H9 (cell line): Measurements from ENCODE around the gene SATB2. TPM values are rescaled to one million over a fixed set of nuclear protein-coding genes. Genes with fewer than 3 reads are reported as not detected.

Experiments
- DNase-seq: peaks from one replicate; pipeline ENCODE4 v3.0.0-alpha.2; 2017
- H2AFZ ChIP-seq: one replicate; pipeline ENCODE4 v1.6.1; 2013; ENCODE audit warnings: mild to moderate bottlenecking, low read length, control low read depth, moderate library complexity
- H2AK5ac ChIP-seq: 2 replicates; pipeline ENCODE4 v1.6.1; 2013; ENCODE audit warnings: low read length, control low read depth, mixed read lengths; ENCODE audit not compliant: insufficient read length
- H2BK120ac ChIP-seq: one replicate; pipeline ENCODE4 v1.6.1; 2013; ENCODE audit warnings: low read depth, mild to moderate bottlenecking, low read length, control low read depth, inconsistent platforms; ENCODE audit not compliant: poor library complexity, severe bottlenecking
- H2BK12ac ChIP-seq: 2 replicates; pipeline ENCODE4 v1.6.1; 2013; ENCODE audit warnings: low read length, control low read depth, mixed read lengths, low read depth; ENCODE audit not compliant: insufficient read length
- H2BK15ac ChIP-seq: 2 replicates; pipeline ENCODE4 v1.6.1; 2013; ENCODE audit warnings: low read depth, low read length, control low read depth
- H2BK20ac ChIP-seq: one replicate; pipeline ENCODE4 v1.6.1; 2013; ENCODE audit warnings: low read depth, mild to moderate bottlenecking, low read length, control low read depth, inconsistent platforms; ENCODE audit not compliant: poor library complexity, severe bottlenecking
- H2BK5ac ChIP-seq: 2 replicates; pipeline ENCODE4 v1.6.1; 2013; ENCODE audit warnings: low read length, control low read depth, mixed read lengths; ENCODE audit not compliant: insufficient read length
- H3K14ac ChIP-seq: 2 replicates; pipeline ENCODE4 v1.6.1; 2013; ENCODE audit warnings: low read length, control low read depth; ENCODE audit not compliant: insufficient read depth
- H3K18ac ChIP-seq: 2 replicates; pipeline ENCODE4 v1.6.1; 2013; ENCODE audit warnings: low read depth, mild to moderate bottlenecking, mixed read lengths, low read length, control low read depth; ENCODE audit not compliant: insufficient read length
- H3K23ac ChIP-seq: 2 replicates; pipeline ENCODE4 v1.6.1; 2013; ENCODE audit warnings: low read length, control low read depth, mixed read lengths, low read depth; ENCODE audit not compliant: insufficient read length
- H3K23me2 ChIP-seq: 2 replicates; pipeline ENCODE4 v1.6.1; 2013; ENCODE audit warnings: low read depth, mild to moderate bottlenecking, mixed read lengths, low read length, control low read depth; ENCODE audit not compliant: insufficient read length, poor library complexity, severe bottlenecking
- H3K27ac ChIP-seq: 2 replicates; pipeline ENCODE4 v1.5.1; 2013; ENCODE audit warnings: low read length, control low read depth, mixed read lengths, low read depth; ENCODE audit not compliant: insufficient read length
- H3K27me3 ChIP-seq: 2 replicates; pipeline ENCODE4 v1.6.1; 2013; ENCODE audit warnings: low read length, control low read depth, inconsistent platforms; ENCODE audit not compliant: insufficient read depth
- H3K4ac ChIP-seq: 2 replicates; pipeline ENCODE4 v1.6.1; 2013; ENCODE audit warnings: low read depth, mild to moderate bottlenecking, control low read depth, inconsistent platforms, low read length, moderate library complexity
- H3K4me1 ChIP-seq: 2 replicates; pipeline ENCODE4 v1.6.1; 2013; ENCODE audit warnings: low read length, control low read depth, inconsistent platforms; ENCODE audit not compliant: insufficient read depth
- H3K4me2 ChIP-seq: 2 replicates; pipeline ENCODE4 v1.6.1; 2013; ENCODE audit warnings: low read length, control low read depth, mixed read lengths; ENCODE audit not compliant: insufficient read length, insufficient read depth
- H3K56ac ChIP-seq: 2 replicates; pipeline ENCODE4 v1.6.1; 2013; ENCODE audit warnings: low read depth, mild to moderate bottlenecking, mixed read lengths, low read length, control low read depth; ENCODE audit not compliant: insufficient read length
- H3K79me1 ChIP-seq: 2 replicates; pipeline ENCODE4 v1.6.1; 2013; ENCODE audit warnings: low read depth, mild to moderate bottlenecking, moderate library complexity, low read length, control low read depth, inconsistent platforms; ENCODE audit not compliant: insufficient read depth, poor library complexity, severe bottlenecking
- H3K79me2 ChIP-seq: 2 replicates; pipeline ENCODE4 v1.6.1; 2013; ENCODE audit warnings: low read length, control low read depth, inconsistent platforms; ENCODE audit not compliant: insufficient read depth
- H3K9ac ChIP-seq: 2 replicates; pipeline ENCODE4 v1.6.1; 2013; ENCODE audit warnings: low read length, control low read depth, mixed read lengths; ENCODE audit not compliant: insufficient read length; ENCODE audit errors: extremely low read depth
- H3K9me3 ChIP-seq: one replicate; pipeline ENCODE4 v1.6.1; 2013; ENCODE audit warnings: low read depth, low read length, inconsistent platforms; ENCODE audit not compliant: control insufficient read depth
- H3T11ph ChIP-seq: one replicate; pipeline ENCODE4 v1.6.1; 2013; ENCODE audit warnings: mild to moderate bottlenecking, low read length, control low read depth, inconsistent platforms
- H4K20me1 ChIP-seq: one replicate; pipeline ENCODE4 v1.6.1; 2013; ENCODE audit not compliant: control insufficient read depth, insufficient read length, insufficient read depth
- H4K5ac ChIP-seq: 2 replicates; pipeline ENCODE4 v1.6.1; 2013; ENCODE audit warnings: low read depth, mild to moderate bottlenecking, mixed read lengths, low read length, control low read depth; ENCODE audit not compliant: insufficient read length
- H4K8ac ChIP-seq: replicated peaks from 2 replicates; pipeline ENCODE4 v1.6.1; 2013; ENCODE audit warnings: low read length, control low read depth, mixed read lengths, low read depth; ENCODE audit not compliant: insufficient read length
- H4K91ac ChIP-seq: 2 replicates; pipeline ENCODE4 v1.6.1; 2013; ENCODE audit warnings: low read depth, mild to moderate bottlenecking, moderate library complexity, mixed read lengths, low read length, control low read depth; ENCODE audit not compliant: insufficient read length
- H3K27ac Mint-ChIP-seq, 3 experiments: 2 replicates in 2 of 3; 3 replicates in 1 of 3; pipeline ENCODE4 v1.8.0; 2020 to 2021; ENCODE audit warnings: mixed read lengths in 3 of 3, mild to moderate bottlenecking in 1 of 3, moderate library complexity in 1 of 3
- H3K27me3 Mint-ChIP-seq: 2 replicates; pipeline ENCODE4 v1.8.0; 2021; ENCODE audit warnings: low read depth, mild to moderate bottlenecking, moderate library complexity, mixed read lengths
- H3K36me3 Mint-ChIP-seq, 3 experiments: 2 replicates in 2 of 3; 3 replicates in 1 of 3; pipeline ENCODE4 v1.8.0; 2020 to 2021; ENCODE audit warnings: low read depth in 3 of 3, mixed read lengths in 3 of 3; ENCODE audit not compliant: insufficient read depth in 1 of 3
- H3K4me1 Mint-ChIP-seq, 2 experiments: 2 replicates each; pipeline ENCODE4 v1.8.0; 2020; ENCODE audit warnings: mixed read lengths in 2 of 2
- H3K4me3 Mint-ChIP-seq, 2 experiments: 2 replicates in 1 of 2; 3 replicates in 1 of 2; pipeline ENCODE4 v1.8.0; 2020 to 2021; ENCODE audit warnings: mild to moderate bottlenecking in 2 of 2, mixed read lengths in 2 of 2, moderate library complexity in 1 of 2
- H3K9me3 Mint-ChIP-seq, 2 experiments: 2 replicates in 1 of 2; 3 replicates in 1 of 2; pipeline ENCODE4 v1.8.0; 2020; ENCODE audit warnings: mild to moderate bottlenecking in 2 of 2, mixed read lengths in 2 of 2, moderate library complexity in 1 of 2
- CTCF ChIP-seq: fragments of 200-600 bp; sonication (generic); conservative IDR thresholded peaks from 3 replicates; pipeline ENCODE4 v1.8.0; 2021; ENCODE audit warnings: antibody characterized with exemption, mild to moderate bottlenecking
- WGBS: extraction: QIAGEN DNeasy Blood & Tissue Kit; methylation state at CpG from one replicate; pipeline ENCODE4 v1.1.7; 2013; ENCODE audit warnings: missing lambda C conversion rate, low lambda C conversion rate, mixed read lengths; ENCODE audit not compliant: insufficient read length; ENCODE audit errors: extremely low coverage; 5-methylcytosine and 5-hydroxymethylcytosine counted together
- total RNA-seq: library from RNA; stranded (reverse); gene quantifications from 2 replicates; pipeline ENCODE4 v1.2.1, GENCODE V29; 2021

The SATB2 gene
- total RNA-seq, 1 experiment from 2014 or later: 23.8 TPM

- Mint-ChIP-seq H3K27ac (no peak overlapping the region), H3K4me1 (peaks cover 14 to 15% of the 10 kb centered on the region in 2 experiments), H3K4me3 (no peak overlapping the region), H3K9me3 (no peaks in the 10 kb centered on the region), H3K27me3 (no peaks in the 10 kb centered on the region), H3K36me3 (peaks cover 0 to 25% (median 0%) of the 10 kb centered on the region in 3 experiments; a peak in 2 of 7 replicates)
- Histone ChIP-seq H4K5ac (no peak overlapping the region), H4K20me1 (no peaks in the 10 kb centered on the region), H2BK5ac (no peak overlapping the region), H3K9me3 (no peaks in the 10 kb centered on the region), H2BK20ac (no peak overlapping the region), H3K9ac (no peak overlapping the region), H3K14ac (no peak overlapping the region), H3K4ac (no peak overlapping the region), H3K18ac (no peak overlapping the region), H2AK5ac (no peak overlapping the region), H3K27me3 (no peaks in the 10 kb centered on the region), H3K79me1 (no peaks in the 10 kb centered on the region), H3K79me2 (no peaks in the 10 kb centered on the region), H3K23ac (no peak overlapping the region), H4K91ac (no peak overlapping the region), H3T11ph (no peak overlapping the region), H2BK15ac (no peak overlapping the region), H4K8ac (no peak overlapping the region), H3K56ac (no peak overlapping the region), H2AFZ (no peak overlapping the region), H3K23me2 (no peaks in the 10 kb centered on the region), H3K4me1 (no peaks in the 10 kb centered on the region; the same call in 1 of the 2 replicates), H2BK12ac (no peak overlapping the region), H3K27ac (no peak overlapping the region), H2BK120ac (no peak overlapping the region), H3K4me2 (no peak overlapping the region)
- no CpG with 5 or more reads among the region's 5 CpGs for WGBS
- no peak for DNase-seq
- no peak for TF ChIP-seq CTCF
These were observed 38.3 kb downstream of the SATB2 start for GRCh38 chr2:199419428-199419827.
